ENCODE data around the gene RITA1. TPM values are rescaled to one million over a fixed set of nuclear protein-coding genes. Genes with fewer than 3 reads are reported as not detected.

The RITA1 gene
- total and polyA plus RNA-seq, 9 donors: 6.8 to 19.4 (median 15.4) TPM

DNA sequence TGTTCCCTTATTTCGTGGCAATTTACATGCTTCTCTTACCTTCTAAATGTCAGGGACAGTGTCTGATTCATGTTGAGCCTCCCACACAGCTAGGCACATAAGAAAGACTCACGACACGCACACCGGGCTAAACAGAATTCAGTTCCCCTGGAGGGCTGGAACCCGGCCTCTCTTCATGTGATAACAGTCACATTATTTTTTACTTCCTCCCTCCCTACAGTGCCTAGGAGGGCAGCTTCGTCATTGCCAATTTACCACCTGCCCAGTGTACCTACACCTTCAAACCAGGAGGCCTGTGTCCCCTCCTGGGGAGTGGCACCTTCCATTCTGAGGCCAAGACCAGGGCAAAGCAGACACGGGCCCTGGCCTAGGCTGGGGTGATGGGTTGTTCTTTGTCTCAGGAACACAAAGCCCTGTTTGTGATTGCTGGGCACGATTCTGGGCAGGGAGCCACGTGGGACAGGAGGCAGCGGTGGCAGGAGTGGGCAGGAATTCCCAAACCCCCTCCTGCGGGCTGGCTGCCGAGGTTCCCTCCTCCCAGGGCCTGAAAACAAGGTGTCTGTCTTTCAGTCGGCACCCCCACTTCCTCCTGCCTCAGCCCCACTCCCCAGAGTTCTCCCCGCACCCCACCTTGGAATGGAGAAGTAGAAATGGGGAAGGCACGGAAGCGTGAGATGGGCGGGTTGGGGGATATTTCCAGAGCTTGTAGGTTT lies 43.2 kb upstream of the RITA1 start:
- 57 to 70% (median 62%) methylated on average over 17 of the region's 17 CpGs for WGBS, 3 donors
- no peak overlapping the region for H3K4me3 ChIP-seq
- TF ChIP-seq, protein P1, sequence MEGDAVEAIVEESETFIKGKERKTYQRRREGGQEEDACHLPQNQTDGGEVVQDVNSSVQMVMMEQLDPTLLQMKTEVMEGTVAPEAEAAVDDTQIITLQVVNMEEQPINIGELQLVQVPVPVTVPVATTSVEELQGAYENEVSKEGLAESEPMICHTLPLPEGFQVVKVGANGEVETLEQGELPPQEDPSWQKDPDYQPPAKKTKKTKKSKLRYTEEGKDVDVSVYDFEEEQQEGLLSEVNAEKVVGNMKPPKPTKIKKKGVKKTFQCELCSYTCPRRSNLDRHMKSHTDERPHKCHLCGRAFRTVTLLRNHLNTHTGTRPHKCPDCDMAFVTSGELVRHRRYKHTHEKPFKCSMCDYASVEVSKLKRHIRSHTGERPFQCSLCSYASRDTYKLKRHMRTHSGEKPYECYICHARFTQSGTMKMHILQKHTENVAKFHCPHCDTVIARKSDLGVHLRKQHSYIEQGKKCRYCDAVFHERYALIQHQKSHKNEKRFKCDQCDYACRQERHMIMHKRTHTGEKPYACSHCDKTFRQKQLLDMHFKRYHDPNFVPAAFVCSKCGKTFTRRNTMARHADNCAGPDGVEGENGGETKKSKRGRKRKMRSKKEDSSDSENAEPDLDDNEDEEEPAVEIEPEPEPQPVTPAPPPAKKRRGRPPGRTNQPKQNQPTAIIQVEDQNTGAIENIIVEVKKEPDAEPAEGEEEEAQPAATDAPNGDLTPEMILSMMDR (IDR thresholded peaks at IDR 0.05): no peak
- TF ChIP-seq POLR2A (IDR thresholded peaks at IDR 0.05) (no peak), EP300 (IDR thresholded peaks at IDR 0.05) (no peak)
- H3K27me3 ChIP-seq: no peaks in the 10 kb centered on the region
- H3K27ac ChIP-seq: no peak overlapping the region
- intact Hi-C loops (cut with DNase I): no loop called here
- no peaks in the 10 kb centered on the region for H3K9me3 ChIP-seq
- no peaks in the 10 kb centered on the region for H3K4me1 ChIP-seq (ENCODE audit: insufficient read depth)
- DNase-seq: no peak
- H3K36me3 ChIP-seq: no peaks in the 10 kb centered on the region

DNA sequence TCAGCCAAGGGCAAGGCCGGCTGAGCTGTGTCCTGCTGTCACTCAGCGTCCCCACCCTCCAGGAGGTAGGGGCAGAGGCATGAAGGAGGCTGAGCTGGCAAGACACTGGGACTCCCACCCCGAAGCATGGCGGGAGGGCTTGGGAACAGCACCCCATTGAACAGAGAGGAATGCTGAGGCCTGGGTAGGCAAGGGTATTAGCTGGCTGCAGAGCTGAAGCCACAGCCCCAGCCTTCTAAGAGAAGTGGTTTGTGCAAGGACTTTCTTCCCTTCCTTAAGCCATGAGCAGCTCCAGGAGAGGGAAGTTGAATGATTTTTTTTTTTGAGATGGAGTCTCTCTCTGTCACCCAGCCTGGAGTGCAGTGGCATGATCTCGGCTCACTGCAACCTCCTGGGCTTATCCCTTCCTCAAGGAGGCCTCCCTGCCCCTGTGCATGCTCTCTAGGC lies 42.6 kb upstream of the RITA1 start:
- DNase-seq: no peak
- Histone ChIP-seq H3K27ac (no peak overlapping the region), H3K27me3 (no peaks in the 10 kb centered on the region), H3K36me3 (no peaks in the 10 kb centered on the region), H3K9me3 (no peaks in the 10 kb centered on the region), H3K4me1 (ENCODE audit: insufficient read depth) (no peaks in the 10 kb centered on the region), H3K4me3 (no peak overlapping the region)
- TF ChIP-seq, protein P1 (IDR thresholded peaks at IDR 0.05): no peak
- TF ChIP-seq POLR2A (IDR thresholded peaks at IDR 0.05): no peak
- no peak for TF ChIP-seq EP300 (IDR thresholded peaks at IDR 0.05)
- intact Hi-C loops (cut with DNase I): no loop called here
- 81 to 86% (median 86%) methylated on average over 5 of the region's 5 CpGs for WGBS, 3 donors

DNA sequence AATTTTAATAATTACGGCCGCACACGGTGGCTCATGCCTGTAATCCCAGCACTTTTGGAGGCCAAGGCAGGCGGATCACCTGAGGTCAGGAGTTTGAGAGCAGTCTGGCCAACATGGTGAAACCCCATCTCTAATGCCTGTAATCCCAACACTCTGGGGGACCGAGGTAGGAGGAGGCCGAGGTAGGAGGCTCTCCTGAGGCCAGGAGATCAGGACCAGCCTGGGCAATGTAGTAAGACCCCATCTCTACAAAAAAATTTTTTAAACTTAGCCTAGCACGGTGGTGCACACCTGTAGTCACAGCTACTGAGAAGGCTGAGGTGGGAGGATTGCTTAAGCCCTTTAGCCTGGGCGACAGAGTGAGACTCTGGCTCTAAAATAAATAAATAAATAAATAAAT lies 41.6 kb upstream of the RITA1 start:
- H3K9me3 ChIP-seq: no peaks in the 10 kb centered on the region
- intact Hi-C loops (cut with DNase I): no loop called here
- H3K27me3 ChIP-seq: no peaks in the 10 kb centered on the region
- 84 to 89% (median 87%) methylated on average over 8 of the region's 8 CpGs for WGBS, 3 donors
- H3K4me1 ChIP-seq (ENCODE audit: insufficient read depth): no peaks in the 10 kb centered on the region
- H3K4me3 ChIP-seq: no peak overlapping the region
- no peak for DNase-seq
- H3K36me3 ChIP-seq: no peaks in the 10 kb centered on the region
- H3K27ac ChIP-seq: no peak overlapping the region
- no peak for TF ChIP-seq POLR2A (IDR thresholded peaks at IDR 0.05)
- TF ChIP-seq, protein P1 (IDR thresholded peaks at IDR 0.05): no peak
- TF ChIP-seq EP300 (IDR thresholded peaks at IDR 0.05): no peak

DNA sequence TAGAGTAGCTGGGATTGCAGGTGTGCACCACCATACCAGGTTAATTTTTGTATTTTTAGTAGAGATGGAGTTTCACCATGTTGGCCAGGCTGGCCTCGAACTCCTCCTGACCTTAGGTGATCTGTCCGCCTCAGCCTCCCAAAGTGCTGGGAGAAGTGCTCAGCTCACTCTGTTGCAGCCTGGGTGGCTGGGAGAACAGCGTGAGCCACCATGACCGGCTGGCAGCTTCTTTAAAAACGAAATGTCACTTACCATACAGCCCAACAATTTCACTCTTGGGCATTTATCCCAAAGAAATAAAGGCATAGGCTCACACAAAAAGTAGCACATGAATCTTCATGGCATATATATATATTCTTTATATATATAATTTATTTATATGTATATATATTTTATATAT lies 40.7 kb upstream of the RITA1 start:
- H3K4me3 ChIP-seq: no peak overlapping the region
- H3K36me3 ChIP-seq: no peaks in the 10 kb centered on the region
- no peaks in the 10 kb centered on the region for H3K4me1 ChIP-seq (ENCODE audit: insufficient read depth)
- no peak for DNase-seq
- H3K9me3 ChIP-seq: no peaks in the 10 kb centered on the region
- TF ChIP-seq EP300 (IDR thresholded peaks at IDR 0.05): no peak
- no peak for TF ChIP-seq POLR2A (IDR thresholded peaks at IDR 0.05)
- TF ChIP-seq, protein P1 (IDR thresholded peaks at IDR 0.05): no peak
- no peaks in the 10 kb centered on the region for H3K27me3 ChIP-seq
- intact Hi-C loops (cut with DNase I): no loop called here
- no peak overlapping the region for H3K27ac ChIP-seq
- 67 to 79% (median 67%) methylated on average over 5 of the region's 5 CpGs for WGBS, 3 donors

All from ovary (tissue), 9 donors.